ENCODE data around the gene LHX5. TPM values are rescaled to one million over a fixed set of nuclear protein-coding genes. Genes with fewer than 3 reads are reported as not detected.
"Not testable (repeated sequence)": the region's sequence is repeated elsewhere in the genome, so short reads cannot be mapped to it uniquely, and the experiment has no call there.

LHX5 gene
- not detected for polyA plus RNA-seq

DNA sequence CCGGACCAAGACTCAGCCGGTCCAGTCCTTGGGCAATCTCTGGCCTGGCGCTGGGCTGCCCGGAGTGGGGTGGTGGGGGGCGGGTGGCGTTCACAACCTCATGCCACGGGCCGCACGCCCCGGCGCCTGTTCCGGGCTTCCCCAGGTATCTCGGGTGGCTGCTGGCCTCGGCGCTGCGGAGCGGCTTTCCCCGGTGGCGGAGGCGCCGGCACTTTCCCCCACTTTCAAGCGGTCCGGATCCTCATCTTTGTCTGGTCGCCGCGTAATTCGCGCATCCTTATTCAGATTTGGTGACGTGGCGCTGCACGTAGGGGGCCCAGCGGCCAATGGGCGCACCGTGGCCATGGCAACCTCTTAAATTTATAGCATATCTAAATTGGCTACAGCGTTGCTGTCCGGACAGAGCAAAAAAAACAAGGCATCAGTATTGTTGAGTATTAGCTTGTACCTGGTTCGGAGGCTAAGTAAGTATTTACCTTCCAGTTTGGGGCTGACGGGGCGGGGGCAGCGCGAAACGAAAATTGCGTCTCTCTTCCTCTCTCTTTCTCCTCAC lies at the start of gene LHX5:
TSS of gene LHX5 (minus strand) at position 253 of the 553 bp plus-strand sequence. CDS start 373 bp downstream, outside the sequence.
- no peak for DNase-seq
- H3K4me3 Mint-ChIP-seq, result no peak within 1 kb of the TSS

DNA sequence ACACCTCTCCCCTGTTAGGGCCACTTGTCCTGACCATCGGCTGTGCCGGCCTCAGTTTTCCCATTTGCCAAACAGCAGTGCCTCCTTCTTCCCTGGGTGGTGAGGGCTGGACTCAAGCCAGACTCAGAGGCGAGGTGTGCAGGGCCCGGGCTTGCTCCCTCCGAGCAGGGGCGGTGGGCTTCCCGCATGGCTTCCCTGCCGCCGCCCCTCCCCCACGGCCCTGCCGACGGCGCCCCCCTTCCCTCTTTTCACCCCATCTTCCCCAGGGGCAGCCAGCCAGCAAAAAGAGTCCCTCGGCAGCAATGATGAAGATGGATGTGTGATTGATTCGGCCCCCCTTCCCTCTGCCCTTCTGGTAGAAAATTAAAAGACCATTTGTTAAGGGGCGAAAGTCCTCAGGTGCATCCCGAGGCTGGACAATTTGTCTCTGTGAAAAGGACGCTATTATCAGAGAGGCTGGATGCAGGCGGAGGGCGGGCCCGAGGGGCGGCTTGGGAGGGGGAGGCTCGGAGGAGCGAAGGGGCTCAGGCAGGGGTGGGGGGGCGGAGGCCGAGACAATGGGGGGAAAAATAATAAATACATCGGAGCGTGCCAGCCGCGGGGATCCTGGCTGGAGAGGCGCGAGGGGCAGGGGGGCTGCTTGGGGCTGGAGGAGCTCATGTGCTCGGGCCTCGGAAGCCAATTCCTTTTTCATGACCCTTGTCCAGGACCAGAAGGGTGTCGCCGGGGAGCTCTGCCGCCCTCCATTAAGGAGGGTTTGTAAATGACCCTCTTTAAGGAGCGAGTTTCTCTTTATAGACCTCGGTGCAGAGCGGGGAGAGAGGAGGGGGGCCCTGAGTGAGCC lies 48.0 kb upstream of the LHX5 start:
- H3K9me3 Mint-ChIP-seq, result peaks cover 0 to 8% (median 0%) of the 10 kb centered on the region in 6 donors
- DNase-seq, result no peak
- no peak overlapping the region for H3K27ac Mint-ChIP-seq
- H3K4me1 Mint-ChIP-seq, result no peaks in the 10 kb centered on the region
- H3K36me3 Mint-ChIP-seq, result no peaks in the 10 kb centered on the region
- peaks cover 7 to 27% (median 7%) of the 10 kb centered on the region in 3 donors for H3K27me3 Mint-ChIP-seq (ENCODE audit: low read depth in 3 of 3)
- H3K4me3 Mint-ChIP-seq, result no peak overlapping the region

More for the DNA sequence above, at the start of gene LHX5:
- Mint-ChIP-seq H3K27ac (no peak within 1 kb of the TSS), H3K27me3 (ENCODE audit: low read depth in 3 of 3) (peaks cover 14 to 29% (median 19%) of the 10 kb centered on the region in 3 donors), H3K9me3 (peaks cover 0 to 3% (median 0%) of the 10 kb centered on the region in 6 donors), H3K4me1 (peaks cover 0 to 1% of the 10 kb centered on the region in 2 donors), H3K36me3 (no peaks in the 10 kb centered on the region)

DNA sequence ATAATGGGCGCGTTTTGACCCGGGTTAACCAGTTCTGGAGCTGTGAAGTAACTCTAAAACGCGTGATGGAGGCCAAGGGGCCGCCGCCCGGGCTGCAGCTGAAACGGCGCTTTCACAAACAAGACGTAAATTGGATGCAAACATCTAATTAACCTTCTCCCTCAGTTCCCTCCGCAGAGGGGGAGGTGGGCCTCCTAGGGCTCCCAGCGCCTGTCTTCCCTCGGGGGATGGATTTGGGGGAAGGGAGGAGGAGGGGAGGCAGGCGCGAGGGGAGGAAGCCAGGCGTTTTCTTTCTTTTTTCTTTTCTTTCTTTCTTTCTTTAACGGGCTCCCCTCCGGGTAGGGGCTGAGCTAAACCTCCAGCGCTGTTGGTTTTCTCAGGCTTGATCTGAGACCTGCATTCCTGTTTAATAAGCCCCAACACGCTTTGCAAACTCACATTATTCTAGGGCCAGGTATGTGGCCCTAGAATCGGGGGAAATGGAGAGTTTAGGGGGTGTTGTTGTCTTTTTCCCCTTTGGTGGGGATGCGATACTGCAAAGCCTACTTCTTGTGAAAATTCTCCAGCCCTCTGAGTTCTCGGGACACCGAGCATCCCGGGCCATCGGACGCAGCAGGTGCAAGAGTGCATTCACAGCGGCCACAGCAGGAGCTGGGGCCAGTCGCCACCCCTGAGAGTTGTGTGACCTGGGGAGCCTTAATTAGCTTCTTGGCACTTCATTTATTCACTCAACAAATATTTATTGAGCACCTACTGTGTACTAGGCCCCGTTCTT lies 43.6 kb upstream of the LHX5 start:
- H3K4me3 Mint-ChIP-seq, result no peak overlapping the region
- no peaks in the 10 kb centered on the region for H3K4me1 Mint-ChIP-seq
- peaks cover 3 to 18% (median 8%) of the 10 kb centered on the region in 3 donors for H3K27me3 Mint-ChIP-seq (ENCODE audit: low read depth in 3 of 3)
- H3K36me3 Mint-ChIP-seq, result no peaks in the 10 kb centered on the region
- DNase-seq, result no peak
- H3K27ac Mint-ChIP-seq, result no peak overlapping the region
- peaks cover 0 to 7% (median 0%) of the 10 kb centered on the region in 6 donors for H3K9me3 Mint-ChIP-seq

DNA sequence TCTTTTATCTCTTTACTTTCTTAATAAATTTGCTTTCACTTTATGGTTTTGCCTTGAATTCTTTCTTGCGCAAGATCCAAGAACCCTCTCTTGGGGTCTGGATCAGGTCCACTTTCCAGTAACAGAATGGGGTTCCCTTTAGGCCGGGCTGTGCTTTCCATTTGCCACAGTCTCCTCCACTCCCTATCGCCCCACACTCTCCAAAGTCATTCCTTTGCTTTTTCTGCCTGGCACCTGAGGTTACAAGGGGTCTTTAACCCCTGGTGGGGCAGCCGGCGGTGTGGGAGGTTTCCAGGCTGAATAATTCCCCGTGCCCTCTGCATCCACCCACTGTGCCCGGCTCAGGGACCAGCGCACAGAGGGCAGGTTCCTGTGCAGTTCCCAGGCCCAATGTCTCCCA lies 42.9 kb upstream of the LHX5 start:
- no peak overlapping the region for H3K27ac Mint-ChIP-seq
- H3K4me1 Mint-ChIP-seq, result no peaks in the 10 kb centered on the region
- H3K9me3 Mint-ChIP-seq, result peaks cover 0 to 7% (median 0%) of the 10 kb centered on the region in 6 donors
- H3K27me3 Mint-ChIP-seq (ENCODE audit: low read depth in 3 of 3), result peaks cover 3 to 22% (median 10%) of the 10 kb centered on the region in 3 donors
- H3K36me3 Mint-ChIP-seq, result no peaks in the 10 kb centered on the region
- DNase-seq, result no peak
- no peak overlapping the region for H3K4me3 Mint-ChIP-seq

DNA sequence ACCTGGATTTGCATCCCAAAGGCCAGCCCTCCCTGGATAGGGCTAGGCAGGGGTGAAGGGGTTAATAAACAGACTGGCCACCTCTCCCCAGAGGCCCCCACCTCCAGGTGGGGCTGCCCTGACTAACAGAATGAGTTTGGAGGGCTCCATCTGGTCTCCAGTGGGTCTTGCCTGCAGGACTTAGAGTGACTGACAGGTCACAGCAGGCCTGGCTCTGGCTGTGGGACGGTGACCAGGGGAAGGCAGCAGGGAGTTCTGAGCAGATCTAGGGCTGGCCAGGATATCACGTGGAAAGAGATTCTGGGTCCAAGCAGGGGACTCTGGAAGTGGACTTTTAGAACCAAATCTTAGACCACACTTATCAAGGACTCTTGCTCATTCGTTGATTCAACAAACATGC lies 40.9 kb upstream of the LHX5 start:
- Mint-ChIP-seq H3K4me1 (no peaks in the 10 kb centered on the region), H3K9me3 (peaks cover 0 to 3% (median 0%) of the 10 kb centered on the region in 6 donors), H3K27me3 (ENCODE audit: low read depth in 3 of 3) (peaks cover 3 to 16% (median 6%) of the 10 kb centered on the region in 3 donors), H3K4me3 (no peak overlapping the region), H3K36me3 (no peaks in the 10 kb centered on the region), H3K27ac (no peak overlapping the region)
- no peak for DNase-seq

DNA sequence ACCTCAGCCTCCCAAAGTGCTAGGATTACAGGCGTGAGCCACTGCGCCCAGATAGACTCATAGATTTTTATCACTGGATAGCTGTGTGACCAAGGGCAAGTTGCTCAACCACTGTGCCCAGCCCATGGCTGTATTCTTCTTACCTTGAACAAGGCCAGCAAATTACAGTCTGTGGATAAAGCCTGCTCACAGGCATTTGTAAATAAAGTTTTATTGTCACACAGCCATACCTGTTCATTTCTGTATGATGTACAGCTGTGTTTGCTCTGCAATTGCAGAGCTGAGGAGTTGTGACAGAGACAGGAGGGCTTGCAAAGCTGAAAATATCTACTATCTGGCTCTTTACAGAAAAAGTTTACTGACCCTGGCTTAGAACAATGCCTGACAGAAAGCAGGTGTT lies 35.2 kb upstream of the LHX5 start:
- Mint-ChIP-seq H3K9me3 (no peaks in the 10 kb centered on the region), H3K4me1 (no peaks in the 10 kb centered on the region), H3K36me3 (no peaks in the 10 kb centered on the region), H3K27ac (no peak overlapping the region), H3K4me3 (no peak overlapping the region), H3K27me3 (ENCODE audit: low read depth in 3 of 3) (peaks cover 3 to 7% (median 7%) of the 10 kb centered on the region in 3 donors)
- DNase-seq, result no peak

DNA sequence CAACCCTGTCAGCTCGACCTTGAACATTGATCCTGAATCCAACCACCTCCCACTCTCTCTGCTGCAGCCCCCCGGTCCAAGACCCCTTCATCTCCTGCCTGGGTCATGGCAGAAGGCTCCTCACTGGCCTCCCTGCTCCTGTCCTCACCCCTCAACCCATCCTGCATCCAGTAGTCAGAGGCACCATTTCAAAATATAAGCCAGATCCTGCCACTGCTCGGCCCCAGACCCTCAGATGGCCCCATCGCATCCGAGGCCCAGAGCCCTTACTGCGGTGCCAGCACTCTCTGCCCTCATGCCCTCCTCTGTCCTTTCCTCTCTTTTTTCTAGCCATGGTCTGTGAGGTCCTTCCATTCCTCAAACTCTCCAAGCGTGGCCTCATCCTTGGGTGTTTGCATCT lies 34.3 kb upstream of the LHX5 start:
- peaks cover 2 to 7% (median 7%) of the 10 kb centered on the region in 3 donors for H3K27me3 Mint-ChIP-seq (ENCODE audit: low read depth in 3 of 3)
- H3K36me3 Mint-ChIP-seq, result no peaks in the 10 kb centered on the region
- DNase-seq, result no peak
- no peak overlapping the region for H3K4me3 Mint-ChIP-seq
- no peak overlapping the region for H3K27ac Mint-ChIP-seq
- no peaks in the 10 kb centered on the region for H3K9me3 Mint-ChIP-seq
- H3K4me1 Mint-ChIP-seq, result no peaks in the 10 kb centered on the region

DNA sequence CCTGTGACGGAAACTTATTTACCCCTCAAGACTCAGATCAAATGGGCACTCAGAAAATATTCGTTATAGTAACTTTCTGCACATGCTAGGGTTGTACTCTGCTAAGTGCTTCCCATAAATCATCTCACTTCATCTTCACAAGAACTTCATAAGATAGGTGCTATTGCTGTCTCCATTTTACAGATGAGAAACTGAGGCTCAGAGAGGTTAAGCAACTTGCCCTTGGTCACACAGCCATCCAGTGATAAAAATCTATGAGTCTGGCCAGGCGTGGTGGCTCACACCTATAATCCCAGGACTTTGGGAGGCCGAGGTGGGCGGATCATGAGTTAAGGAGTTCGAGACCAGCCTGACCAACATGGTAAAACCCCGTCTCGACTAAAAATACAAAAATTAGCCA lies 33.2 kb upstream of the LHX5 start:
- H3K36me3 Mint-ChIP-seq, result no peaks in the 10 kb centered on the region
- no peaks in the 10 kb centered on the region for H3K9me3 Mint-ChIP-seq
- H3K4me3 Mint-ChIP-seq, result no peak overlapping the region
- H3K27me3 Mint-ChIP-seq (ENCODE audit: low read depth in 3 of 3), result peaks cover 4 to 9% (median 6%) of the 10 kb centered on the region in 3 donors
- no peaks in the 10 kb centered on the region for H3K4me1 Mint-ChIP-seq
- DNase-seq, result no peak
- H3K27ac Mint-ChIP-seq, result no peak overlapping the region

DNA sequence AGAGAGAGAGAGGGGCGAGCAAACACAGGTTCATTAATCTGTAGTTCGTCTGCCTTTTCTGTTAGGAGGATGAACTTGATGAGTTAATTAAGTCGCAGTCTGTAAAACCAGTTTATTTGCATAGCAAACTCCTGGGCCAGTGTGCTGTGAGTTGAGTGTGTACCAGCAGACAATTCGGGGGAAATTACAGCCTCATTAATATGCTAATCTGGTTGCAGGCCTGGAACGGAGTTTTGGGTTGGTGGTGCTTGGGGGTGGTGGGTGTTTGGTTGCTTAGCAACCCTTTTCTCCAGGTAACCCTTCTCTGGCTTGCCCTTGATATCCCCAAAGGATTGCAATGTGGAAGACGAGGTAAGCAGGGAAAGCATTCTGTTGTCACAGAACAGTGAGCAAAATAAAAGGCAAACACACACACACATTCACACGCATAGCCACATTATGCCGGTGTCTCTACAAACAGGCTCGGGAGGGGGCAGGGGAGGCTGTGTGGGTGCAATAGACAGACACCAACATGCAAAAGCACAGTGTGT lies 29.2 kb upstream of the LHX5 start:
- Mint-ChIP-seq H3K27ac (no peak overlapping the region), H3K4me3 (no peak overlapping the region), H3K4me1 (no peaks in the 10 kb centered on the region), H3K9me3 (peaks cover 0 to 2% (median 0%) of the 10 kb centered on the region in 6 donors), H3K27me3 (ENCODE audit: low read depth in 3 of 3) (peaks cover 2 to 12% (median 4%) of the 10 kb centered on the region in 3 donors), H3K36me3 (no peaks in the 10 kb centered on the region)
- no peak for DNase-seq

DNA sequence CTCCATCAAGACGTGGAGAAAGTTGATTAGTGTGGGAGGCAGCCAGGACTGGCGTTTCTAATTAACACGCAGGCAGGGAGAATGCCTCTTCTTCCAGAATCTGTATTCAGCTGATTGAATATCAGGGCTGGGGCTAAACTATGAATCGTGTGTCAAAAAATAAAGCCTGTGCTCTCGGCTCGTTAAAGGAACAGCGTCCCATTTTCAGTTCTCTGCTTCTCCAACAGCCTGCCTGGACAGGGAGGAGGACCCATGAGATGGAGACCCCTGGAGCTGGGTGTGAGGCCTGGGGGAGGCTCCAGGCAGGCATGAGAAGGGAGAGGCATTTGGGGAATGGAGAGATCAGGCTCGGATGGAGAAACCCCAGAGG lies 28.6 kb upstream of the LHX5 start:
- Mint-ChIP-seq H3K4me3 (no peak overlapping the region), H3K27me3 (ENCODE audit: low read depth in 3 of 3) (peaks cover 2 to 12% (median 4%) of the 10 kb centered on the region in 3 donors), H3K9me3 (peaks cover 0 to 2% (median 0%) of the 10 kb centered on the region in 6 donors), H3K36me3 (no peaks in the 10 kb centered on the region), H3K4me1 (no peaks in the 10 kb centered on the region), H3K27ac (no peak overlapping the region)
- no peak for DNase-seq

DNA sequence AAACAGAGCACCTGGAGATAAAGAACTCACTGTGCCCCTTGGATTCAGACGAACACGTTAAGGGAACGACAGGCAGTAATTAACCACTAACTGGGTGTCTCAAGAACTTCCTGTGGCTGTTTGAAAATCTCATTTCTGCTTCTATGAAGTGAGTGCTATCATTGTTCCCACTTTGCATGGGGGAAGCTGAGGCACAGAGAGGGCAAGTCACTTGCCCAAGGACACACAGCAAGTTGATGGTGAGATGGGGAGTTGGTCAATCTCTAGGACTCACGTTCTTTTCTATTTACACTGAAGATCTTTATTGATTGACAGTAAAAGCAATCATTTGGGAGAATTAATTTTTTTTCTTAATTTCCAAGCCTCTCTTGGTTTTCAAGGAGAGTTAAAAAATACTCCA lies 26.8 kb upstream of the LHX5 start:
- Mint-ChIP-seq H3K4me1 (no peaks in the 10 kb centered on the region), H3K9me3 (peaks cover 0 to 2% (median 0%) of the 10 kb centered on the region in 6 donors), H3K27ac (no peak overlapping the region), H3K4me3 (no peak overlapping the region), H3K27me3 (ENCODE audit: low read depth in 3 of 3) (peaks cover 0 to 14% (median 5%) of the 10 kb centered on the region in 3 donors), H3K36me3 (no peaks in the 10 kb centered on the region)
- no peak for DNase-seq

DNA sequence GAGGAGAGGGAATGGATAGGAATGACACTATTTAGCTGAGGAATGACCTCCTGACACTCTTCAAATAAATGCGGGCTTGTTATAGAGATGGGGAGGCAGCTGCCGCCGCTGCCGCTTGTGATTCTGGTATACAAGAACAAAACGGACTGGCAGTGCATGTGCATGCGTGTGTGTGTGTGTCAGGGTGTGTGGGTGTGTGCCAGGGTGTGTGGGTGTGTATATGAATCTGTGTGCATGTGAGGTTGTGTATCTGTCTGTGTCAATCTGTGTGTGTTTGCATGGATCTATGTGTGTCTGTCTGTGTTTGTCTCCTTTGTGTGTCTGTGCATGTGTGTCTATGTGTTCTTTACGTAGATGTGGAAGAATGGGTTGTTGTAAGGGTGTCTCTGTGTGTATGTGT lies 26.0 kb upstream of the LHX5 start:
- Mint-ChIP-seq H3K27ac (no peak overlapping the region), H3K27me3 (ENCODE audit: low read depth in 3 of 3) (peaks cover 2 to 14% (median 5%) of the 10 kb centered on the region in 3 donors)

DNA sequence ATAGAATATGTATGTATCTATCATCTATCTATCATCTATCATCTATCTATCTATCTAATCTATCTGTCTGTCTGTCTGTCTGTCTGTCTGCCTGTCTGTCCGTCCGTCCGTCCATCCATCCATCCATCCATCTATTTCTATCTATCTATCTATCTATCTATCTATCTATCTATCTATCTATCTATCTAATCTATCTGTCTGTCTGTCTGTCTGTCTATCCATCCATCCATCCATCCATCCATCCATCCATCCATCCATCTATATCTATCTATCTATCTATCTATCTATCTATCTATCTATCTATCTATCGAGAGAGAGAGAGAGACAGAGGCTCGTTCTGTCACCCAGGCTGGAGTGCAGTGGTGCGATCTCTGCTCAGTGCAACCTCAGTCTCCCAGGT lies 24.3 kb upstream of the LHX5 start:
- H3K36me3 Mint-ChIP-seq, H3K4me3 Mint-ChIP-seq, H3K9me3 Mint-ChIP-seq, H3K4me1 Mint-ChIP-seq, DNase-seq, H3K27ac Mint-ChIP-seq: not testable (repeated sequence)
- peaks cover 2 to 14% (median 5%) of the 10 kb centered on the region in 3 donors for H3K27me3 Mint-ChIP-seq (ENCODE audit: low read depth in 3 of 3)

More for the DNA sequence above, 26.0 kb upstream of the LHX5 start:
- H3K4me3 Mint-ChIP-seq, result no peak overlapping the region
- no peaks in the 10 kb centered on the region for H3K4me1 Mint-ChIP-seq
- H3K9me3 Mint-ChIP-seq, result peaks cover 0 to 2% (median 0%) of the 10 kb centered on the region in 6 donors
- no peak for DNase-seq
- no peaks in the 10 kb centered on the region for H3K36me3 Mint-ChIP-seq

Measured in immature natural killer cell (primary cell).